NB4 (cell line): ENCODE measurements around the gene PDZRN4.
"Not testable (repeated sequence)": the region's sequence is repeated elsewhere in the genome, so short reads cannot be mapped to it uniquely, and the experiment has no call there.

Source experiments
- DNase-seq: peaks from one replicate; pipeline ENCODE4 v3.0.0; 2010; ENCODE audit warnings: low read depth
- H3K4me3 ChIP-seq: one replicate; pipeline ENCODE4 v1.5.1; 2011; ENCODE audit warnings: mild to moderate bottlenecking, low read depth, low read length, moderate library complexity
- CTCF ChIP-seq: IDR thresholded peaks from one replicate; pipeline ENCODE4 v1.5.1; 2012; ENCODE audit warnings: low read depth, low read length
- MAX ChIP-seq: IDR thresholded peaks from 2 replicates; pipeline ENCODE4 v1.6.1; 2011; ENCODE audit warnings: low read depth, low read length
- MYC ChIP-seq: IDR thresholded peaks from 2 replicates; pipeline ENCODE4 v1.6.1; 2011; ENCODE audit warnings: low read depth, low read length
- POLR2A ChIP-seq: IDR thresholded peaks from 2 replicates; pipeline ENCODE4 v1.6.1; 2011; ENCODE audit warnings: mild to moderate bottlenecking; ENCODE audit not compliant: insufficient read length; ENCODE audit errors: extremely low read depth

PDZRN4 gene

GRCh38 chr12:41537522-41537921 lies 349.4 kb downstream of the PDZRN4 start:
- no peak overlapping the region for H3K4me3 ChIP-seq
- DNase-seq = no peak
- TF ChIP-seq MYC (no peak), CTCF (no peak), POLR2A (no peak), MAX (no peak)

- no peak overlapping the region for H3K4me3 ChIP-seq
- TF ChIP-seq POLR2A (no peak), MYC (no peak), CTCF (no peak), MAX (no peak)
- no peak for DNase-seq
Observed at GRCh38 chr12:41545761-41546160, 357.6 kb downstream of the PDZRN4 start.

- not testable (repeated sequence) for H3K4me3 ChIP-seq, DNase-seq
Observed at GRCh38 chr12:41547071-41547470, 359.0 kb downstream of the PDZRN4 start.

GRCh38 chr12:41548926-41549325 lies 360.8 kb downstream of the PDZRN4 start:
- no peak for TF ChIP-seq CTCF
- no peak for TF ChIP-seq MAX
- TF ChIP-seq POLR2A = no peak
- no peak for TF ChIP-seq MYC
- no peak for DNase-seq
- no peak overlapping the region for H3K4me3 ChIP-seq

GRCh38 chr12:41552588-41552987 lies 364.5 kb downstream of the PDZRN4 start:
- TF ChIP-seq MYC (no peak), MAX (no peak), CTCF (no peak), POLR2A (no peak)
- no peak overlapping the region for H3K4me3 ChIP-seq
- no peak for DNase-seq

GRCh38 chr12:41556176-41556575 lies 368.1 kb downstream of the PDZRN4 start:
- TF ChIP-seq CTCF (no peak), MAX (no peak), POLR2A (no peak), MYC (no peak)
- DNase-seq = no peak
- no peak overlapping the region for H3K4me3 ChIP-seq

- no peak overlapping the region for H3K4me3 ChIP-seq
- TF ChIP-seq MAX (no peak), MYC (no peak), POLR2A (no peak), CTCF (no peak)
- no peak for DNase-seq
Observed at GRCh38 chr12:41557344-41557743, 369.2 kb downstream of the PDZRN4 start.
